Nephron (organoid): ENCODE data around the gene ITGAE.

Experiments used
- H3K27ac Mint-ChIP-seq, 3 experiments: 2 replicates each; pipeline ENCODE4 v1.8.0; 2020; ENCODE audit warnings: mixed read lengths in 3 of 3, mild to moderate bottlenecking in 2 of 3, moderate library complexity in 1 of 3
- H3K27me3 Mint-ChIP-seq: 2 replicates; pipeline ENCODE4 v1.8.0; 2021; ENCODE audit warnings: low read depth, mild to moderate bottlenecking, moderate library complexity, mixed read lengths
- H3K36me3 Mint-ChIP-seq: 2 replicates; pipeline ENCODE4 v1.8.0; 2020; ENCODE audit warnings: low read depth, mixed read lengths
- H3K4me1 Mint-ChIP-seq: 2 replicates; pipeline ENCODE4 v1.8.0; 2020; ENCODE audit warnings: mixed read lengths
- H3K4me3 Mint-ChIP-seq, 3 experiments: 2 replicates each; pipeline ENCODE4 v1.8.0; 2020; ENCODE audit warnings: mild to moderate bottlenecking in 3 of 3, mixed read lengths in 3 of 3, moderate library complexity in 2 of 3
- H3K9me3 Mint-ChIP-seq: 2 replicates; pipeline ENCODE4 v1.8.0; 2020; ENCODE audit warnings: mixed read lengths
- TF ChIP-seq, protein P1 (sequence below), 3 experiments: fragments of 200-600 bp; sonication (generic); IDR thresholded peaks; one replicate each; pipeline ENCODE4 v1.5.0; 2021; ENCODE audit warnings: antibody characterized with exemption in 3 of 3; ENCODE audit not compliant: unreplicated experiment in 3 of 3

The ITGAE gene

DNA sequence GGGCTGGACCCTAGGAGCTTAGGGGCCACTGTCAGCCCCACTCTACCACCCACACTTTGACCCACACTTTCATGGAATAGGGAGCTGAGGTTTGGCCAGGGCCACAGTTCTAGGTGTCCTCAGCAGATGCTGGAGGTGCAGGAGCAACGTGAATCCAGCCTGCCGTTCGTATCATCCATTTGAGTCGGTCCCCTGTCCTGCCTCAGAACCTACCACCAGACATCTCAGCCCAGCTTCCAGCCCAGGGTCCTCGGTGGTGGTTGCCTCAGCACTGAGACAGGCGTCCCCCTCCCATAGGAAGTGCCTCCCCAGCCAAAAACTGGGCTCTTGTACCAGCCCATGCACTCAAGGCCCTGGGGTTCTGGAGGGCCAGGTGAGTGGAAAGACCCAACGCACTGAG lies 359 bp upstream of the ITGAE start:
- Mint-ChIP-seq H3K4me1 (peaks cover 16% of the 10 kb centered on the region), H3K27me3 (no peaks in the 10 kb centered on the region), H3K36me3 (peaks cover 9% of the 10 kb centered on the region), H3K4me3 (no peak overlapping the region), H3K27ac (no peak overlapping the region), H3K9me3 (no peaks in the 10 kb centered on the region)
- TF ChIP-seq, protein P1, sequence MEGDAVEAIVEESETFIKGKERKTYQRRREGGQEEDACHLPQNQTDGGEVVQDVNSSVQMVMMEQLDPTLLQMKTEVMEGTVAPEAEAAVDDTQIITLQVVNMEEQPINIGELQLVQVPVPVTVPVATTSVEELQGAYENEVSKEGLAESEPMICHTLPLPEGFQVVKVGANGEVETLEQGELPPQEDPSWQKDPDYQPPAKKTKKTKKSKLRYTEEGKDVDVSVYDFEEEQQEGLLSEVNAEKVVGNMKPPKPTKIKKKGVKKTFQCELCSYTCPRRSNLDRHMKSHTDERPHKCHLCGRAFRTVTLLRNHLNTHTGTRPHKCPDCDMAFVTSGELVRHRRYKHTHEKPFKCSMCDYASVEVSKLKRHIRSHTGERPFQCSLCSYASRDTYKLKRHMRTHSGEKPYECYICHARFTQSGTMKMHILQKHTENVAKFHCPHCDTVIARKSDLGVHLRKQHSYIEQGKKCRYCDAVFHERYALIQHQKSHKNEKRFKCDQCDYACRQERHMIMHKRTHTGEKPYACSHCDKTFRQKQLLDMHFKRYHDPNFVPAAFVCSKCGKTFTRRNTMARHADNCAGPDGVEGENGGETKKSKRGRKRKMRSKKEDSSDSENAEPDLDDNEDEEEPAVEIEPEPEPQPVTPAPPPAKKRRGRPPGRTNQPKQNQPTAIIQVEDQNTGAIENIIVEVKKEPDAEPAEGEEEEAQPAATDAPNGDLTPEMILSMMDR (IDR thresholded peaks at IDR 0.05; ENCODE audit: unreplicated experiment in 3 of 3) = no peak

DNA sequence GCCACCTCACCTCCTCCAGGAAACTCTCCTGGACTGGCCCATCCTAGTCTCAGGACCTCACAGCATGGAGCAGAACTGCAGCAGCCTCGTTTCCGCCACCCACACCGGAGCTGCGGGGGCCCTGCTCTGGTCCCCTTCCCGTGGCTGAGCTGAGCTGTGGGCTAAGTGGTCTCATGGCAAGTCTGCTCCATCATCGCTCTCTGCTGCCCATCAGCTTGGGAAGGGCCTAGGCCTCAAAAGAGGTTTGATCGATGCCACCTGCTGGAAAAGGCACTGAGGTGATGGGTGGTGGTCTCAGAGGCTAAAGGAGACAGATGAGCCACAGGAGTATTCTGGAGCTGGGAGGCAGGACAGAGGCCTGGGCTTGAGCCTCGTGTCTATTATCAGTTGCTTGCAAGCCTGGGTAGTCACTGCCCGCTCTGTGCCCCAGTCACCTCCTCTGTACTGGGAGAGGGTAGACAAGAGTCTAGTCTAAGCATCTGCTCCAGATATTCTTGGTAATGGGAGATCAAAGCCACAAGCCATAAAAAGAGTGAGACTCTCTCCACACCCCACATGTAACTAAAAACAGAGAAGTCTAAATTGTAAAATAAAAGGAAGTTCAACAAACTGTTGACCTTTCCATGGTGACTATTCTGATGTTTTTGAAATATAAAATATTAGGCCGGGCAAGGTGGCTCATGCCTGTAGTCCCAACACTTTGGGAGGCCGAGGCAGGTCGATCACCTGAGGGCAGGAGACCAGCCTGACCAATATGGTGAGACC lies 1.6 kb downstream of the ITGAE start:
- Mint-ChIP-seq H3K9me3 (no peaks in the 10 kb centered on the region), H3K27me3 (no peaks in the 10 kb centered on the region), H3K27ac (no peak overlapping the region), H3K4me1 (peaks cover 21% of the 10 kb centered on the region), H3K36me3 (peaks cover 5% of the 10 kb centered on the region), H3K4me3 (no peak overlapping the region)
- TF ChIP-seq, protein P1 (IDR thresholded peaks at IDR 0.05; ENCODE audit: unreplicated experiment in 3 of 3) = no peak

DNA sequence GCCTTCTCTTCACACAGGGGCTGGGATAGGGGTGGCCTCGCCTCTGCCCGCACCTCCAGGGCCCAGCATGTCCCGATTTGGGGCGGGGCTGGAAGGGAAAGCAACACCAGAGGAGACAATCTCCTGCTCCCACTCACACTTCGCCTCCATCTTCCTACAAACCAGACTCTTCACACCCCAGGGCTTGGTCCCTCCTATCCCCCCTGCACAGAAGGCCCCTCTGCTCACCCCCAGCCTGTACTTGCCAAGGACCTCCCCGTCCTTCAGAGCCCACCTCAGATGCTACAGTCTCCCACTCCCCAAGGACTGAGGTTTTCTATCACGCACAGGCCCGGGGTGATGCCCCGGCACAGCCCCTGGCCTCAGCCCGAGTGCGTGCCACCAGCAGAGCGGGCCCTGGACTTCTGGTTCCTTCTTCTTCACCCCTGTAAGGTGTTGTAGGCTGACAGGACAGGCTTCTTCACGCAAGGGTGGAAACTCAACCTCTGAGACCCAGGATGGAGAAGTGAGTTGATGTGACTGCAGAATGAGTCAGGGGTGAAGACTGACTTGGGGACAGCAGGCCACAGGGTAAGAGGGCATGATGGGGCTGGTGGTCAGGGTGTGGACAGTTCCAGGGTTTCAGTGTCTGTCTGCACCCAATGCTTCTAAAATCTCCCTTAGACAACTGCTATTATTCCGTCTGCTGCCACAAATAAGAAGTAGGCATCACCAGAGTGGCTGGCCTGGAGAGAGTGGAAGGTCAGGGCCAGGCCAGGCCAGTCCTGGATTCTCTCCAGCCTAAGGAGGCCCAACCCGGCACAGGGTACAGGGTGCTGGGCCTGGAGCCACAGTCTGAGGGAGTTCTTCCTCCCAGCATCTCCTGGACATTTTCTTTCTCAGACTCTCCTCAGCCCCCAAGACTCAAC lies 2.5 kb downstream of the ITGAE start:
- H3K4me1 Mint-ChIP-seq = peaks cover 21% of the 10 kb centered on the region
- no peaks in the 10 kb centered on the region for H3K9me3 Mint-ChIP-seq
- no peaks in the 10 kb centered on the region for H3K27me3 Mint-ChIP-seq
- no peak overlapping the region for H3K27ac Mint-ChIP-seq
- peaks cover 5% of the 10 kb centered on the region for H3K36me3 Mint-ChIP-seq
- TF ChIP-seq, protein P1 (IDR thresholded peaks at IDR 0.05; ENCODE audit: unreplicated experiment in 3 of 3) = no peak
- H3K4me3 Mint-ChIP-seq = no peak overlapping the region

DNA sequence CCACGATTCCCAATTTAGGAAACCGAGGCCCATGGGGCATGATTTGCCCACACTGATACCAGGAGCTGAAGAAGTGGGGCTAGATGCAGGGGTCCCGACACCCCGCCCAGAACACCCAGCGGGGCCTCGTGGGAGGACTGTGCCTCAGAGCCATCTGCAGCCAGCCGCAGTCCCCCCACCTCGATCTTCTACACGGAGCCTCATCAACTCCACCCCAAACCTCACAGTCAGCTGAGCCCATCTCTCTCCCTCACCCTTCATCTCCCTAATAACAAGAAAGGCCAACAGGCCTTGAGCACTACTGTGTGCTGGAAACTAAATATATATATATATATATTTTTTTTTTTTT lies 4.2 kb downstream of the ITGAE start:
- H3K4me3 Mint-ChIP-seq = no peak overlapping the region
- H3K36me3 Mint-ChIP-seq = no peaks in the 10 kb centered on the region
- TF ChIP-seq, protein P1 (IDR thresholded peaks at IDR 0.05; ENCODE audit: unreplicated experiment in 3 of 3) = no peak
- peaks cover 10% of the 10 kb centered on the region for H3K4me1 Mint-ChIP-seq
- H3K27me3 Mint-ChIP-seq = no peaks in the 10 kb centered on the region
- no peak overlapping the region for H3K27ac Mint-ChIP-seq
- H3K9me3 Mint-ChIP-seq = no peaks in the 10 kb centered on the region

DNA sequence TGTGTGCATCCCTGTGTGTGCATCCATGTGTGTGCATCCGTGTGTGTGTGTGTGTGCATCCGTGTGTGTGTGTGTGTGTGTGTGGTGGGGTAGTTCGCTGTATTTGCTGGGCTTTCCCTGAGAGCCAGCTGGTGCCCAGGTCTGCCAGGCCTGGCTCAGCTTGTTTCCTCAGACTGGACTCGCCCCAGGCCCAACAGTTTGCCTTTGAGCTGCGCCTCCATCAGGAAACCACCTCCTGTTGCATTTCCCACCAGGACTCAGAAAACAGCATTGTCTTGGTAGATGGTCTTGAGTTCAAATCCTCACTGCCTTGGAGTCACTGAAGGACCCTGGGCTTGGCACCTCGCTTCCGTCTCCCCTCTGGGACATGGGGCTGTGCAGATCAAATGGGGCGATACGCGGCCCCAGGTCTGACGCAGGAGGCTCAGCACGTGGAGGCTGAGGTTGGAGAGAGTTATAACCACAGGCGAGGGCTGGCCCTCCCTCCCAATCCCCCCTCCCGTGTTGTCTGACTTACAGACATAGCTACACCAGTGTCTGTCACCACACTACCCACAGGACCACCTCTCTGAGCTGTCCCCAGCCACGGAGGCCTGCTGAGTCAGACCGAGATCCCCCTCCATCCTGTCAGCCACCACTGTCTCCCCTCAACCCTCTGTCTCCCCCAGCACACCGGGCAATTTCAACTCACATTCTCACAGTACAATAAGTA lies 4.7 kb downstream of the ITGAE start:
- Mint-ChIP-seq H3K27ac (no peak overlapping the region), H3K4me1 (peaks cover 10% of the 10 kb centered on the region), H3K36me3 (no peaks in the 10 kb centered on the region), H3K9me3 (no peaks in the 10 kb centered on the region), H3K27me3 (no peaks in the 10 kb centered on the region), H3K4me3 (no peak overlapping the region)
- TF ChIP-seq, protein P1 (IDR thresholded peaks at IDR 0.05; ENCODE audit: unreplicated experiment in 3 of 3) = no peak
